Endothelial cell of umbilical vein (primary cell): ENCODE measurements around the gene POGZ.

Experiments used
- EZH2 ChIP-seq: IDR thresholded peaks from 2 replicates; pipeline ENCODE4 v1.6.1; 2012; ENCODE audit warnings: borderline replicate concordance, low read depth, mild to moderate bottlenecking, moderate library complexity, low read length, inconsistent platforms; ENCODE audit not compliant: severe bottlenecking
- FOS ChIP-seq: IDR thresholded peaks from 2 replicates; pipeline ENCODE4 v1.6.1; 2011; ENCODE audit warnings: mild to moderate bottlenecking, low read length, moderate library complexity, borderline replicate concordance; ENCODE audit not compliant: insufficient read depth
- POLR2A ChIP-seq: IDR thresholded peaks from 2 replicates; pipeline ENCODE4 v1.6.1; 2012; ENCODE audit warnings: low read depth, mild to moderate bottlenecking, control low read depth, low read length
- POLR2AphosphoS5 ChIP-seq: IDR thresholded peaks from 2 replicates; pipeline ENCODE4 v1.6.1; 2012; ENCODE audit warnings: low read depth, mild to moderate bottlenecking, control low read depth, low read length, moderate library complexity; ENCODE audit not compliant: insufficient read depth
- TF ChIP-seq, protein P1 (sequence below), 2 donors: IDR thresholded peaks; 1 replicate in 1 of 2; 2 replicates in 1 of 2; pipeline ENCODE4 v1.5.1; 2011; ENCODE audit warnings: low read length in 2 of 2, mild to moderate bottlenecking in 2 of 2, moderate library complexity in 2 of 2, control low read depth in 1 of 2, inconsistent platforms in 1 of 2, low read depth in 1 of 2; ENCODE audit not compliant: insufficient read depth in 1 of 2; ENCODE audit errors: extremely low read depth in 1 of 2

DNA sequence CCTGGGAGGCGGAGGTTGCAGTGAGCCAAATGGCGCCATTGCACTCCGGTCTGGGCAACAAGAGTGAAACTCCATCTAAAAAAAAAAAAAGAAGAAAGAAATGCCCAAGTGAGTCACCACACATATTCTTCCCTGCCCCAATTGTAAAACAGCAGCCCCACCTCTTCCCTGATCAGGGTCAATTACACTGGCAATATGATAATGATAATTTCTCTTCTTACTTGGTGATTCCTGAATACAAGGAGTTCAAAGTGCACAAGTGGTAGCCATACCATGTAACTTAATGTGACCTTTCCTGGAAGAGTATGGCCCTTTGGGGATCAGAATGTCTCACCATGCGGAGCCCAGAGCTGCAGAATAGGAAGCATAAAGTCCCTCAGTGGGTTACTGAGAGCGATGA, 40.1 kb upstream of the POGZ start:
- TF ChIP-seq, protein P1, sequence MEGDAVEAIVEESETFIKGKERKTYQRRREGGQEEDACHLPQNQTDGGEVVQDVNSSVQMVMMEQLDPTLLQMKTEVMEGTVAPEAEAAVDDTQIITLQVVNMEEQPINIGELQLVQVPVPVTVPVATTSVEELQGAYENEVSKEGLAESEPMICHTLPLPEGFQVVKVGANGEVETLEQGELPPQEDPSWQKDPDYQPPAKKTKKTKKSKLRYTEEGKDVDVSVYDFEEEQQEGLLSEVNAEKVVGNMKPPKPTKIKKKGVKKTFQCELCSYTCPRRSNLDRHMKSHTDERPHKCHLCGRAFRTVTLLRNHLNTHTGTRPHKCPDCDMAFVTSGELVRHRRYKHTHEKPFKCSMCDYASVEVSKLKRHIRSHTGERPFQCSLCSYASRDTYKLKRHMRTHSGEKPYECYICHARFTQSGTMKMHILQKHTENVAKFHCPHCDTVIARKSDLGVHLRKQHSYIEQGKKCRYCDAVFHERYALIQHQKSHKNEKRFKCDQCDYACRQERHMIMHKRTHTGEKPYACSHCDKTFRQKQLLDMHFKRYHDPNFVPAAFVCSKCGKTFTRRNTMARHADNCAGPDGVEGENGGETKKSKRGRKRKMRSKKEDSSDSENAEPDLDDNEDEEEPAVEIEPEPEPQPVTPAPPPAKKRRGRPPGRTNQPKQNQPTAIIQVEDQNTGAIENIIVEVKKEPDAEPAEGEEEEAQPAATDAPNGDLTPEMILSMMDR (IDR thresholded peaks at IDR 0.05; ENCODE audit: extremely low read depth in 1 of 2, insufficient read depth in 1 of 2, low read depth in 1 of 2, low read length in 2 of 2): no peak
- TF ChIP-seq POLR2A: no peak
- no peak for TF ChIP-seq EZH2
- no peak for TF ChIP-seq POLR2AphosphoS5
- no peak for TF ChIP-seq FOS
